Stimulated activated naive CD8-positive, alpha-beta T cell treated with anti-CD3 and anti-CD28 coated beads, Interleukin-15, Interleukin-2, amounts not matched to agents 100 ng/mL and 50 ng/mL, for 24 hours (primary cell): ENCODE measurements around the gene ANKS1B.

Experiments
- H3K27ac Mint-ChIP-seq: one replicate; pipeline ENCODE4 v1.8.0; 2021; ENCODE audit warnings: mild to moderate bottlenecking, mixed read lengths
- H3K27me3 Mint-ChIP-seq: one replicate; pipeline ENCODE4 v1.8.0; 2021; ENCODE audit warnings: mixed read lengths
- H3K36me3 Mint-ChIP-seq: one replicate; pipeline ENCODE4 v1.8.0; 2021; ENCODE audit warnings: low read depth, mixed read lengths
- H3K4me1 Mint-ChIP-seq: one replicate; pipeline ENCODE4 v1.8.0; 2021; ENCODE audit warnings: low read depth, mixed read lengths
- H3K4me3 Mint-ChIP-seq: one replicate; pipeline ENCODE4 v1.8.0; 2021; ENCODE audit warnings: mild to moderate bottlenecking, mixed read lengths
- H3K9me3 Mint-ChIP-seq: one replicate; pipeline ENCODE4 v1.8.0; 2021; ENCODE audit warnings: mixed read lengths

The ANKS1B gene

DNA sequence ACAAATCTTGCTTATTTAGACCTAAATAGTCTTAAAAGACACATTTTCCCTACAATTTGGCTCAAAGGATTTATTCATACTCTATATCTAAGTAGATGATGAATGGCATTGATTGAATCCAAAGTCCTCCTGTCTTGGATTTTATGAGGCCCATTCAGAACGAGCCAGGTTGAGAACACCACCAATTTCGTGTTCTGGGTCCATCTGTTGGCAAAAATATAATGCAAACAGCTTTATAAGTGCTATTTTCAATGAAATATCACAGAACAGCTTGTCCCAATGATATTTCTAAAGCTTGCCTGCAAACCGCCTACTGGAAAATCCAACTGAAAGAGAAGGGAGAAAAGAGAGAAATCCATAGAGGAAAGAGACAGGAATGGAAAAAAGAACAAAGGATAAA is 542.0 kb downstream of the ANKS1B start:
- H3K9me3 Mint-ChIP-seq, result peaks cover 16% of the 10 kb centered on the region
- no peak overlapping the region for H3K27ac Mint-ChIP-seq
- H3K4me3 Mint-ChIP-seq, result no peak overlapping the region
- no peaks in the 10 kb centered on the region for H3K4me1 Mint-ChIP-seq
- no peaks in the 10 kb centered on the region for H3K36me3 Mint-ChIP-seq
- no peaks in the 10 kb centered on the region for H3K27me3 Mint-ChIP-seq

- Mint-ChIP-seq H3K4me1 (no peaks in the 10 kb centered on the region), H3K27me3 (no peaks in the 10 kb centered on the region), H3K27ac (no peak overlapping the region), H3K9me3 (peaks cover 13% of the 10 kb centered on the region), H3K4me3 (no peak overlapping the region), H3K36me3 (no peaks in the 10 kb centered on the region)
These were observed 545.3 kb downstream of the ANKS1B start for GRCh38 chr12:99439399-99439798.

DNA sequence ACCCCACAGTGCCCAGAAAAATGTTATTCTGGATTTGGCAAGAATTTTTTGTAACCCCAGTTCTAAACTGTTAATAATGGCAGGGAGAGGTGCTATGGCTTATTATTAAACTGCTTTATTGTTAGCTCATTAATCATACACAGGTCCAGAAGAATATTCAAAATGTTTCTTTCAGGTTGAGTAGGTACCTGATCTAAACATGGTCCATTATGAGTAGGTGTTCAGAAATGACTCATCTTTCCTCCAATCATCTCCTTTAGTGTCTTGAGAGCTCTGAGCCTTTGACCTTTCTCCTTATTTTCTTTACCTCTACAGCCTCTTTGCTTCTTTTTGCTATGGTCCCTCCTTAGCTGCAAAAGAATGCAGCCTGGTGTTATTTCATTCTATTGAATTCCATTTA is 548.2 kb downstream of the ANKS1B start:
- peaks cover 18% of the 10 kb centered on the region for H3K9me3 Mint-ChIP-seq
- no peaks in the 10 kb centered on the region for H3K36me3 Mint-ChIP-seq
- H3K27me3 Mint-ChIP-seq, result no peaks in the 10 kb centered on the region
- H3K27ac Mint-ChIP-seq, result no peak overlapping the region
- no peak overlapping the region for H3K4me3 Mint-ChIP-seq
- no peaks in the 10 kb centered on the region for H3K4me1 Mint-ChIP-seq

- Mint-ChIP-seq H3K4me1 (no peaks in the 10 kb centered on the region), H3K9me3 (peaks cover 15% of the 10 kb centered on the region), H3K27me3 (no peaks in the 10 kb centered on the region), H3K27ac (no peak overlapping the region), H3K4me3 (no peak overlapping the region), H3K36me3 (no peaks in the 10 kb centered on the region)
These were observed 549.5 kb downstream of the ANKS1B start for GRCh38 chr12:99435095-99435791.

DNA sequence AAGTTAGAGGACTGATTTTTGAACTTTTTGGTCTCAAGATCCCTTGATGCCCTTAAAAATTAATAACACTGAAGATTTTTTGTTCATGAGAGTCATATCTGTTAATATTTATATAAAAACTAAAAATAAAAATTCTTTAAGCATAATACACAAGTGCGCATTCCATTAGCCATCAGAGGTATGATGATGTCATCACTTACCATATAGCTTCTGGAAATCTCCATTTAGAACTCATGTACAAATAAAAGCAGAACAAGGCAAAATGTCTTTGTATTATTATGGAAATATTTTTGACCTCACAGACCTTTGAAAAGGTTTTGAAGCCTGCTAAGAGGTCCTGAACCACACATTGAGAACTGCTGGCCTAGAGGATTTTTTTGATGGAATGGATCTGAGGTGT is 551.6 kb downstream of the ANKS1B start:
- H3K4me3 Mint-ChIP-seq, result no peak overlapping the region
- H3K36me3 Mint-ChIP-seq, result no peaks in the 10 kb centered on the region

DNA sequence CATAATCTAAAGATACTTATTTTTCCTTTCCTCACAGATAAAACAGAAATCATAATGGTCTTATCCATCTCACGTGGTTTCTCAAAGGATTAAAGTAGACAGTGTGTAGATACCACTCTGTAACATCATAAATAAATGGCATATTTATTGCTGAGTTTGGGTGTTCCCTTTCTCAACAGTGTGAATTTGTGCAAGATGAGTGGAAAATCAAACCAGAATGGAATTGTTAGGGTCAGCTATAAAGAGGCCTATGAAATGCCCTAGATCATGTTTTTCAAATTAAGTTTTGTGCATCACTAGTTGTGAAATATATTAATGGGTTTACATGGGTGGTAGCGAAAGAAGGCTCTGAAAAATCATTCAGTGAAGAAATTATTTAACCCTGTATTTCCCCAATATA is 553.5 kb downstream of the ANKS1B start:
- H3K36me3 Mint-ChIP-seq, result no peaks in the 10 kb centered on the region
- no peak overlapping the region for H3K27ac Mint-ChIP-seq
- no peaks in the 10 kb centered on the region for H3K27me3 Mint-ChIP-seq
- no peaks in the 10 kb centered on the region for H3K4me1 Mint-ChIP-seq
- no peak overlapping the region for H3K4me3 Mint-ChIP-seq
- H3K9me3 Mint-ChIP-seq, result peaks cover 13% of the 10 kb centered on the region

More for the DNA sequence above, 551.6 kb downstream of the ANKS1B start:
- Mint-ChIP-seq H3K9me3 (peaks cover 18% of the 10 kb centered on the region), H3K27me3 (no peaks in the 10 kb centered on the region), H3K4me1 (no peaks in the 10 kb centered on the region), H3K27ac (no peak overlapping the region)

GRCh38 chr12:99427104-99427503 is 557.6 kb downstream of the ANKS1B start:
- H3K4me3 Mint-ChIP-seq, result no peak overlapping the region
- no peaks in the 10 kb centered on the region for H3K36me3 Mint-ChIP-seq
- peaks cover 10% of the 10 kb centered on the region for H3K9me3 Mint-ChIP-seq
- H3K4me1 Mint-ChIP-seq, result no peaks in the 10 kb centered on the region
- no peaks in the 10 kb centered on the region for H3K27me3 Mint-ChIP-seq
- no peak overlapping the region for H3K27ac Mint-ChIP-seq

DNA sequence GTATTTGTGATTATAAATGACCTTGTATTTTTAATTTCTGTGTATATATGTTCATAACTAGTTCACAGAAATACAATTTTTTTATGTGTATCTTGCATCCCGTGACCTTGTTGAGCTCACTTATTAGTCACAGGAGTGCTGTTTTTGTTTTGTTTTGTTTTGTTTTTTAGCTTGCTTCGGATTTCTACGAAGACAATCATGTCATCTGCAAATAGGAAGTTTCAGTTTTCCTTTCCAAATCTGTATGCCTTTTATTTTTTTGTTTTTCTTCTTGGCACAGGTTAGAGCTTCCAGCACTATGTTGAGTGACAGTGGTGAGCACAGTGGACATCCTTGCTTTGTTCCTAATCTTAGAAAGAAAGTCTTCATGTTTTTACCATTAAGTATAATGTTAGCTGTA is 566.4 kb downstream of the ANKS1B start:
- no peaks in the 10 kb centered on the region for H3K27me3 Mint-ChIP-seq
- no peaks in the 10 kb centered on the region for H3K4me1 Mint-ChIP-seq
- H3K9me3 Mint-ChIP-seq, result peaks cover 3% of the 10 kb centered on the region
- H3K36me3 Mint-ChIP-seq, result no peaks in the 10 kb centered on the region
- no peak overlapping the region for H3K4me3 Mint-ChIP-seq
- no peak overlapping the region for H3K27ac Mint-ChIP-seq

- no peaks in the 10 kb centered on the region for H3K27me3 Mint-ChIP-seq
- no peaks in the 10 kb centered on the region for H3K4me1 Mint-ChIP-seq
- H3K4me3 Mint-ChIP-seq, result no peak overlapping the region
- no peak overlapping the region for H3K27ac Mint-ChIP-seq
- H3K9me3 Mint-ChIP-seq, result peaks cover 7% of the 10 kb centered on the region
- H3K36me3 Mint-ChIP-seq, result no peaks in the 10 kb centered on the region
These were observed 571.0 kb downstream of the ANKS1B start for GRCh38 chr12:99413751-99414150.

DNA sequence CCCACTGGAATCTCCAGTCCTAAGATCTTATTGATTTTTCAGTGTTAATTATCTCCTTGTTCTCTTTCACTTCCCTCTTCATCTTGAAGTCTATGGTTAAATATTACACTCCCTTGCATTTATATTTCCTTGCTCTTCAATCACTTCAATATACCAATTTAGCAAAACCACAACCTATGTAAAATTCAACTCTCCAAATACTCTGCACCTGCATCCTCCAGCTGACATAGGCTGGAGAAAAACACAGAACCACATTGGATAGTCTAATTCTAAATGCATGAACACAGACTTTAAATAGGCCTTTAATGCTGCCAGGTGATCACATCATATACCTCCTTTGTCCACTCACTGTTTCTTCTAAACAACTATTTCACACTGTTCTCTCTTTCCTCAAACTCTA is 591.0 kb downstream of the ANKS1B start:
- Mint-ChIP-seq H3K27ac (no peak overlapping the region), H3K27me3 (no peaks in the 10 kb centered on the region), H3K4me1 (no peaks in the 10 kb centered on the region), H3K4me3 (no peak overlapping the region), H3K36me3 (no peaks in the 10 kb centered on the region), H3K9me3 (no peaks in the 10 kb centered on the region)

- H3K27ac Mint-ChIP-seq, result no peak overlapping the region
- H3K36me3 Mint-ChIP-seq, result no peaks in the 10 kb centered on the region
- no peaks in the 10 kb centered on the region for H3K4me1 Mint-ChIP-seq
- H3K27me3 Mint-ChIP-seq, result no peaks in the 10 kb centered on the region
- H3K4me3 Mint-ChIP-seq, result no peak overlapping the region
- H3K9me3 Mint-ChIP-seq, result no peaks in the 10 kb centered on the region
These were observed 592.5 kb downstream of the ANKS1B start for GRCh38 chr12:99392091-99392850.

DNA sequence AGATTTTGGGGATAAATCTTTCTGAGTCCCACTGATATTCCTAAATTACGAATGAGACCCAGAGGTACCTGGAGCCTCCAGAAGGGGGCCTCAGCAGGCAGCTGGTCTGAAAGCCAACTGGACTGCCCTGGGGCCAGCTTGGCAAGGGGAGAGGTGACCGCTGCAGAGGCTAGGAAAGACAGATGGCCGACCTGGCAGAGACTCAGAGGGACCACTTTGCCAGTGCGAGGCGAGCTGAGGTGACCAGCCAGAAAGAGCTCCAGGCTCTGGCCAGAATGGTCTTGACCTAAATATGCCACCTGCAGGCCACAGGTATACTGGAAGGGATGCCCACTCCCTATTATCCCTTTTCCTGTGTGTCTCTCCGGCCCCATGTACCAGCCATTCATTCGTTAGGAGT is 594.0 kb downstream of the ANKS1B start:
- peaks cover 4% of the 10 kb centered on the region for H3K9me3 Mint-ChIP-seq
- H3K4me1 Mint-ChIP-seq, result no peaks in the 10 kb centered on the region
- no peaks in the 10 kb centered on the region for H3K36me3 Mint-ChIP-seq
- H3K27me3 Mint-ChIP-seq, result no peaks in the 10 kb centered on the region
- H3K27ac Mint-ChIP-seq, result no peak overlapping the region
- no peak overlapping the region for H3K4me3 Mint-ChIP-seq

GRCh38 chr12:99389751-99390150 is 595.0 kb downstream of the ANKS1B start:
- Mint-ChIP-seq H3K9me3 (peaks cover 4% of the 10 kb centered on the region), H3K27ac (no peak overlapping the region), H3K27me3 (no peaks in the 10 kb centered on the region), H3K4me3 (no peak overlapping the region), H3K36me3 (no peaks in the 10 kb centered on the region), H3K4me1 (no peaks in the 10 kb centered on the region)

GRCh38 chr12:99388671-99389195 is 596.0 kb downstream of the ANKS1B start:
- Mint-ChIP-seq H3K4me3 (no peak overlapping the region), H3K27me3 (no peaks in the 10 kb centered on the region), H3K27ac (no peak overlapping the region), H3K4me1 (no peaks in the 10 kb centered on the region), H3K36me3 (no peaks in the 10 kb centered on the region), H3K9me3 (peaks cover 4% of the 10 kb centered on the region)

DNA sequence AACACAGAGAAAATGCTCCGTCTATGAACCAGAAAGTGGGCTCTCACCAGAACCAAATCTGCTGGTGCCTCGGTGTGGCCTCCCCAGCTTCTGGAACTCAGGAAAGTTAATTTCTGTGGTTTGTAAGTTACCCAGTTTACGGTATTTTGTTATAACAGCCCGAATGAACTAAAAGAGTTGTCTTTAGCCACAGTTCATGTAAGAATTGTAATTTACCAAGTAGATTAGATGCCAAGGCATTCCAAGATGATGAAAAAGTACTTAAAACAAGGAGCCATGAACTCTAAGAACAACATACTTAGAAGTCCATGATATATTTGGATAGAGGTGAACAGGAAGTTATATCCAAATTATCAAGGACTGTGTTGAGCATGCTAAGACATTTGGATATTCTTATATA is 597.1 kb downstream of the ANKS1B start:
- Mint-ChIP-seq H3K27ac (no peak overlapping the region), H3K4me3 (no peak overlapping the region), H3K36me3 (no peaks in the 10 kb centered on the region), H3K4me1 (no peaks in the 10 kb centered on the region), H3K27me3 (no peaks in the 10 kb centered on the region), H3K9me3 (peaks cover 4% of the 10 kb centered on the region)
